Lung microvascular endothelial cell (primary cell): ENCODE data around the gene MAPK10. TPM values are rescaled to one million over a fixed set of nuclear protein-coding genes. Genes with fewer than 3 reads are reported as not detected.
"Not testable (repeated sequence)": the region's sequence is repeated elsewhere in the genome, so short reads cannot be mapped to it uniquely, and the experiment has no call there.

Experiments
- DNase-seq, 2 donors: peaks; one replicate each; pipeline versions ENCODE4 v3.0.0 to v3.0.0-alpha.2; 2010; ENCODE audit warnings: low read depth in 2 of 2
- total RNA-seq: library from RNA; depleted of rRNA; stranded (reverse); fragments of >200 nt; gene quantifications from 2 replicates; pipeline ENCODE4 v1.2.1, GENCODE V29; 2014

MAPK10 gene
- total RNA-seq, 1 donor from 2014 or later, result under 0.01 TPM

DNA sequence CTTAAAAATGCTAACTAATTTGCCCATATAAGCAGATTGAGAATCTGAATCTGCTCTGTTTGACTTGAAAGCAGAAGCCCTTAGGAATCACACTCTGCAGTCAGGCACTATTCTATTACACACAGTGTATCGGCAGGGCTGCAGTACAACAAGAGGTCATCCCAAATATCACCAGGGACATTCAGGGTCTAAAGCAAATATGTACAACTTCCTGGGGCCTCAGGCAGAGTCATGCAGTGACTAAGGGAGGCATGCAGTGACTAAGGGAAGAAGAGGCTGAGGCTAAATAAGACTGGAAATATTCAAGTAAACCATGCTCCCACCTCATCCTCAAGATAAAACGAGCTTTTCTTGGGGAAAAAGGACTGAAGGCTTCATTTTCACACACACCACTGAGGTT, 20.9 kb downstream of the MAPK10 start:
- peak in 1 of 2 donors; percentile 75 for DNase-seq

GRCh38 chr4:86338521-86338920, 21.3 kb downstream of the MAPK10 start:
- no peak for DNase-seq

DNA sequence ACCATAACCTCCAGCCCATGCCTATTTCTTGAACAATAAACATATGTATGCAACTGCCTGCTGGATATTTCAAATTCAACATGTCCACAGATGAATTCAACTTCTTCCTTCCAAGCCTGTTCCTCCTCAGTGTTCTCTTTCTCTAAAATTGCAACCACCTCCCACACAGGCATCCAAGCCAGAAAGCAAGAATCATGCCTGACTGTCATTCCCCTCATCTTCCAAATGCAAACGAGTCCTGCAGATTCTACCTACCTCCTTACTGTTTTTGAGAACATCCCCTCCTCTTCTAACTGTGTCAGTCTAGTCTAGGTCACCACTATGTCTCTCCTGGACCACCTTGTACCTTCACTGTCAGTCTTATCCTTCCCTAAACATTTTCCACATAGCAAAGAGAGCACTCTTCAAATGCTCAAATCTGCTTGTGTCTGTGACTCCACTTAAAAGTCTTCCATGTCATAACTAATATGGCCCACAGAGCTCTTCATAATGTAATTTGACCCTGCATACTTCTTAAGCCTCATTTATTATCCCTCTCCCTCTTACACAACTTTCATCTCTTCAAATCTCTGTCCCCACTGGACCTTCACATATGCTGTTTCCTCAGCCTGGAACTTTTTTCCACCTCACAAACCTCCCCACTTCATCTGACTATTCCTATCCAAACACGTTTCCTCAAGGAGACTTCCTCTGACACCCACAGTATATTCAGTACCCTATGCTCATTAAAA, 25.7 kb downstream of the MAPK10 start:
- no peak for DNase-seq

DNA sequence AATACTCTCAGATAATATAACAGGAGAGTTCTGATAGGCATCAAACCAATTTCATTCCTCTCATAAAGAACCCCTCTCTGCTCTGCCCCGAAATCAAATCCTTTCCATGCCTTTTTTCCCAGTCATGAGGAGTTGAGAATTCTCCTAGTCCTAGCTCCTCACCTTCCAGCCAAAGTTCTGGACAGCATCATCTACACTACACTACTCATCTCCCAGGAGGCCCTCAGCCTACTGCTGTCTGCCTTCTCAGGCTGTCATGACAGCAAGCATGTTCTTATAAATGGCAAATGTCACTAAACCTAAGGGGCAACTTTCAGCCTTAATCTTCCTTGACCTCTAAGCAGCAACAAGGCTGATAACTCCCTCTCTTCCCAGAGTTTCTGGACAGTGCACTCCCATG, 26.6 kb downstream of the MAPK10 start:
- DNase-seq, result no peak

GRCh38 chr4:86330961-86331742, 28.7 kb downstream of the MAPK10 start:
- no peak for DNase-seq

- not testable (repeated sequence) for DNase-seq
Measured at GRCh38 chr4:86330411-86330810, 29.4 kb downstream of the MAPK10 start.

DNA sequence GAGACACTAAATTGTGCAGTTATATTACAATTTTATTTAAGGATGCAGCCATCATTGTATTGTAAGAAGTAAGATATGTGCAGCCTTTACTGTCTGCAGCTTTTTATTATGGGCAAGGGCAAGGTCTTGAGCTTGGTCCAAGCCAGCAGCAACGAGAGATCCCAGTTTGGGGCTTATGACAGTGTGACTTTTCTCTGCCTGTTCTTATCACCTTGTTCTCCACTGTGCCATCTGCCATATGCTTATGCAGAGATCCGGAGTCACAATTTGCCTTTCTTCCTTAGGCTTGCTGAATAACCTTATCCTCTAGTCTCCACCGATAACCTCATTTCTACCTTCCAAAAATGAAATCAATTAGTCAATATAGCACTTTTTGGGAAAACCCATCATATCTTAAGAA, 30.4 kb downstream of the MAPK10 start:
- DNase-seq, result no peak

- DNase-seq, result no peak
Measured at GRCh38 chr4:86326400-86326799, 33.5 kb downstream of the MAPK10 start.

DNA sequence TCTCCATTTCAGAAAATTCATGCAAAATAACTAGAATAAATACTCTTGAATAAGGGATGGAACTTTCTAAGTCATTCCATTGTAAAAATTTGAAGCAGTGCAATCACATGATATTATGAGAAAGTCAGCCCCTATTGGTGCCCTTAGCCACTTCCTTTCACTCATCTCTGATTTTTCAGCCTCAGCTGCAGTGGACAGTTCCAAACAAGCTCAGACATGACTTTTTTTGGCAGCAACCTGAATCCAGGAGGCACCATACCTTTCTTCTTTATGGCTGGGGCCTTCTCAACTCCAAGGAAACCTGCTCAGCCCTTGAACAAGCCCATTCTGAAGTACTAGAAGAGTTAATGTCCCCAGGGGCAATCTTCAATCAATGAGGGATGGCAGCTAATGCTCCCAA, 40.5 kb downstream of the MAPK10 start:
- no peak for DNase-seq

- DNase-seq, result no peak
Measured at GRCh38 chr4:86315579-86315978, 44.3 kb downstream of the MAPK10 start.

GRCh38 chr4:86313656-86314055, 46.2 kb downstream of the MAPK10 start:
- no peak for DNase-seq

- DNase-seq, result peak in 1 of 2 donors; percentile 2
Measured at GRCh38 chr4:86307432-86307831, 52.4 kb downstream of the MAPK10 start.

DNA sequence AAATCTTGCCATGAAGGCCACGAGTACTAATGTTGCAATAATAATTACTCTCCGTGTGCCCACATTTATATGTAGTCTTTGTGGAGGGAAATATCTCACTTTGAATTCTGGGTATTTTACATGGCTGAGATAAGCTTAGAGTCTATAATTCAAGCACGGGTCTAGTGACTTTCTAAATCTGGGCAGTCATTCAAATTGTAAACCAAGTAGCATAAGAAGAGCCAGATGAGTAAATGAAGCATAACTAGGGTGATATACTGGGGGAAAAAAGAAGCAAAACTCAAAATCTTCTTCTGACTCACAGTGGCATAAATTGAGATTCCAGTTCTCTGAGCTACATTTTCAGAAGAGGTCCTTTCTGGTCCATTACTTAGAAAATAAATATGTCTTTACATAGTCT, 53.0 kb downstream of the MAPK10 start:
- no peak for DNase-seq

DNA sequence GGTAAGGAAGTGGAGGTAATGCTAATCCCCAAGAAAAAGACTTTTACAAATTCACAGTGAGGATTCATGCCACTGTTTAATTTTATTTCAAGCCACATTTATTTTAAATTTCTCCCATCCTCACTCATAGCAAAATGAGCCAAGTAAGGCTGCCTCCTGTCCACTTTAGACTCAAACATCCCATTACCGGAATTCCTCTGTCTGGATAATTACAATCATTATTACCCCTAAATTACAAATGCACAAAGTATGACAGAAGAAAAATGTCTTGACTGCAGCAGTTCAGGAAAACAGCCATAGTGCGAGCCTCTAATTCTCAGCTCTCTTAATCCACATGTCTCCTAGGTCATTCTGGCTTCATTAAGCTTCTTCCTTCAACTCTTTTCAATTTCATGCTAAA, 57.0 kb downstream of the MAPK10 start:
- no peak for DNase-seq

DNA sequence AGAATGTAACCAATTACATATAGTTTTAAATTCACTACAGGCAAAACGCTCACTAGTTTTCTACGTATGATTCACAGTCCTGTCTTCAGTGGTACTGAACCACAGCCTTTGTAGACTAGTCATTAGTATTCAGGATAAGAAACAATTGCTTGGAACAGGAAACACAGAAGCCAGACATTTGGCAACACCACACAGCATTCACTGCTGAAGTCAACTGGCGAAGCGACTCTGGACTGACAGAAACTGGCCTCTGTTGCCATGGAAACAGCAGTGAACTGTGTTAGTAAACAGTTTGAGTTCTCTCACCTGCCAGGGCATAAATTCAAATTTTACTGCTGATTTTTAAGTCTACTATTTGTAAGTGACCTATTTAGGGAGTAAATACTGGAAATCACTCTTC, 57.6 kb downstream of the MAPK10 start:
- DNase-seq, result peak; percentile 20 to 86

GRCh38 chr4:86300516-86300915, 59.3 kb downstream of the MAPK10 start:
- no peak for DNase-seq

DNA sequence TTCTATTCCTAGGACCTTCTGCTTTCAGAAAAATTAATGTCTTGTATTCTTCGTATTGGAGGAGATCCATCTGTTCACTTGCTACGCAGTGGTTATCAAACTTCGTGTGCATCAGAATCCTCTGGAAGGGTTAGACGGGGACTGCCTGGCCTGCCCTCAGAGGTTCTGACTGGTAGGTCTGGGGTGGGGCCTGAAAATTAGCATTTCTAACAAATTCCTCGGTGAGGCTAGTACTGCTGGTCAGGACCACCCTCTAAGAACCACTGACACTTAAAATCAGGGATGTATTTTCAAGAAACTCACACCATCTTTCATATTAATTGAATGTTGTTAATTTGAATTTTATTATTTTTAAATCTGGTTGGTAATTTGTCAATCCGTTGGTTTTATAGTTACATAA, 63.0 kb downstream of the MAPK10 start:
- no peak for DNase-seq

DNA sequence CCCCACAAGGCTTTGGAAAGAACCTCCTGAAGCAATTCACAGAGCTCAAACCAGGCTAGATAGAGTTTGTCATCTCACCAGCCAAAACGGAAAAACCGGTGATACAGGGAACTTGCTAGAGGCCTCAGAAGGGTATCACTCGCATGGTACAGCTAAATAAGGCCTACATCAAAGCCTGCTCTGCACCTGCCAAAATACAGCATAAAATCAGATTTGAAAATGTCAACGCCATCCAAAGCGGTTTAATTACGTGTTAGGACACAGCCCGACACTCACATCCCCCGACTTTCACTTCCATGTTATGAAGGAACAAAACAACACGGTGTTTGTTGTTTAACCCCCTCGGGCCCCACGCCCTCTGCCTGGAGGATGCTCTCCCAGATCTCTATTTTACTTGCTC, 65.0 kb downstream of the MAPK10 start:
- DNase-seq, result no peak

DNA sequence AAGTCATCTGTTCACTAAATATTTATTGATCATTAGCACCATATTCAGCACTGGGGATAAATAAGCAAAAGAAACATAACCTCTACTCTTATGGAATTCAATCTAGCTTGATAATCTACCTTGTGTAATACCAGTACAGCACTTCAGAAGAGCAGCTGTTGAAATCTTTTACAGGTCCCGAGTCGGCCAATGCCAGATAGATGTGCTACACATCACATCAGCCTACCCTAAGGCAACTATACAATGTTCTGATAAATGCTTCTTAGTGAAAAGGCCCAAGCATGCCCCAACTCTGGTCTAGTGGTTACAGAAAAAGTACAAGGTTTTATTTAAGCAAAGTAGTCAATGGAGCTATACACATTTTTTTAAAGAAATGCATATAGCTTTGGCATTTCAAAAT, 68.7 kb downstream of the MAPK10 start:
- no peak for DNase-seq

GRCh38 chr4:86286726-86287125, 73.1 kb downstream of the MAPK10 start:
- no peak for DNase-seq

- no peak for DNase-seq
Measured at GRCh38 chr4:86283371-86283770, 76.5 kb downstream of the MAPK10 start.

DNA sequence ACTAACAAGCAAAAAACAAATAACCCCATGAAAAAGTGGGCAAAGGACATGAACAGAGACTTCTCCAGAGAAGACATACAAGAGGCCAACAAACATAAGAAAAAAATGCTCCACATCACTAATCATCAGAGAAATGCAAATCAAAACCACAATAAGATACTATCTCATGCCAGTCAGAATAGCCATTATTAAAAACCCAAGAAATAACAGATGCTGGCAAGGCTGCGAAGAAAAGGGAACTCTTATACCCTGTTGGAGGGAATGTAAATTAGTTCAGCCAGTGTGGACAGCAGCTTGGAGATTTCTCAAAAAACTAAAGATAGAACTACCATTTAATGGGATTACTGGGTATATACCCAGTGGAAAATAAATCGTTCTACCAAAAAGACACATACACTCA, 79.6 kb downstream of the MAPK10 start:
- DNase-seq, result no peak

- no peak for DNase-seq
Measured at GRCh38 chr4:86279293-86279960, 80.4 kb downstream of the MAPK10 start.
